Epithelial cell of proximal tubule (primary cell): ENCODE data around the gene GNAO1. TPM values are rescaled to one million over a fixed set of nuclear protein-coding genes. Genes with fewer than 3 reads are reported as not detected.

Experiments
- DNase-seq: peaks from one replicate; pipeline ENCODE4 v3.0.0-alpha.2; 2011; ENCODE audit warnings: low read depth
- H3K4me3 ChIP-seq: 2 replicates; pipeline ENCODE4 v1.5.1; 2011; ENCODE audit warnings: low read depth, mild to moderate bottlenecking, low read length
- CTCF ChIP-seq: conservative IDR thresholded peaks from 2 replicates; pipeline ENCODE4 v1.5.1; 2012; ENCODE audit warnings: low read depth, mild to moderate bottlenecking, low read length
- total RNA-seq: library from RNA; depleted of rRNA; stranded (reverse); fragments of >200 nt; gene quantifications from 2 replicates; pipeline ENCODE4 v1.2.3, GENCODE V29; 2015

GNAO1 gene
- total RNA-seq, 1 donor from 2014 or later, result 1.1 TPM

GRCh38 chr16:56234737-56235136, 43.4 kb downstream of the GNAO1 start:
- H3K4me3 ChIP-seq, result no peak overlapping the region
- DNase-seq, result no peak
- TF ChIP-seq CTCF, result no peak

- no peak for TF ChIP-seq CTCF
- DNase-seq, result no peak
- H3K4me3 ChIP-seq, result no peak overlapping the region
Observed at GRCh38 chr16:56237451-56237930, 46.2 kb downstream of the GNAO1 start.

- DNase-seq, result no peak
- no peak overlapping the region for H3K4me3 ChIP-seq
- TF ChIP-seq CTCF, result no peak
Observed at GRCh38 chr16:56238188-56238587, 46.9 kb downstream of the GNAO1 start.

GRCh38 chr16:56241596-56241995, 50.3 kb downstream of the GNAO1 start:
- H3K4me3 ChIP-seq, result no peak overlapping the region
- DNase-seq, result no peak
- no peak for TF ChIP-seq CTCF

- no peak for DNase-seq
- TF ChIP-seq CTCF, result no peak
- no peak overlapping the region for H3K4me3 ChIP-seq
Observed at GRCh38 chr16:56242740-56243139, 51.5 kb downstream of the GNAO1 start.

- no peak overlapping the region for H3K4me3 ChIP-seq
- DNase-seq, result no peak
- no peak for TF ChIP-seq CTCF
Observed at GRCh38 chr16:56244612-56245011, 53.3 kb downstream of the GNAO1 start.

- no peak for DNase-seq
- no peak overlapping the region for H3K4me3 ChIP-seq
- no peak for TF ChIP-seq CTCF
Observed at GRCh38 chr16:56245197-56245596, 53.9 kb downstream of the GNAO1 start.
